NCI-H2029 (cell line): ENCODE data around the gene SNRNP200.
A peak's percentile ranks its signal among the peaks of the same experiment; 100 is the strongest.

Experiments
- DNase-seq: peaks from one replicate; lab custom pipeline; 2025; lab: John Stamatoyannopoulos, UW

The SNRNP200 gene

DNA sequence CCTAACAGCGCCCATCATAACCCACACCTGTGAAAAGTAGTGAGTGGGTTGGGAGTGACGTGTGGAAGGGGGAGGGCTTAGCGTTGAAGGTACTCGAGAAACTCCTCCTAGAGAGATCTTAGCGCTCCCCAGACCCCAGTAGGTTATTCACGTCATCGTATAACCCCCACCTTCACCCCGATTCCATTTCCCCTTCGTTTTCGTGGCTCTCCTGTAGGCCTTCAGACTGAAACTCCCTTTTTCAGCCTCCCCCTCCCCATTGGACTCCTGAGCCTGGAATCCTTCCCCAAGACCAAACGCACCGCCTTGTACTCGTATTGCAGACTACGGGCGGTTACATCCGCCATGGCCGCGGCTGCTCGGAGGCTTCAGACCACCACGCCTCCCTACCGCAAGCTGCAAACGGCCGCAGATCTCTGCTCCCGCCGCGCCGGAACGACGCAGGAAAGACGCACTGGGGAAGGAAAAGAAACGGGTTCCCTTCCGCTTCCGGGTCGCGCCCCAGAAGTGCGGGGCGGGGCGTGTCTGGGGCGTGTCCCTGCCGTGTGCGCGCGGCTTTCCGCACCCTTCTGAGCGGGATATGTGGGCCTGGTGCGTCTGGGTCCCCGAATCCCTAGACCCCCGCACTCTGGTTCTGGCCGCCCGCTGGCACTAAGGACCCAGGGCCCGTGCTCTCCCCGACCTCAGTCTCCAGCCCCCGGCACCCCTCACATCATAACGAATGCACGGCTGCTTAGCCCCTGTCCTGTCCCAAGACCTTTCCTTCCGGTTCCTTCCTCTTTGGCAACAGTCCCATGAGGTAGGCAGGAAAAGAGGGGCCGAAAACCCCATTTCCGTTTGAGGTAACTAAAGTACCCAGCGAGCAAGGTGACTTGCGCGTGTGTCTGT, at the start of gene SNRNP200:
SNRNP200 (minus strand) TSS at position 456 of the 888 bp plus-strand sequence; CDS start at position 347, 109 bp downstream.
- DNase-seq: peak; percentile 80

DNA sequence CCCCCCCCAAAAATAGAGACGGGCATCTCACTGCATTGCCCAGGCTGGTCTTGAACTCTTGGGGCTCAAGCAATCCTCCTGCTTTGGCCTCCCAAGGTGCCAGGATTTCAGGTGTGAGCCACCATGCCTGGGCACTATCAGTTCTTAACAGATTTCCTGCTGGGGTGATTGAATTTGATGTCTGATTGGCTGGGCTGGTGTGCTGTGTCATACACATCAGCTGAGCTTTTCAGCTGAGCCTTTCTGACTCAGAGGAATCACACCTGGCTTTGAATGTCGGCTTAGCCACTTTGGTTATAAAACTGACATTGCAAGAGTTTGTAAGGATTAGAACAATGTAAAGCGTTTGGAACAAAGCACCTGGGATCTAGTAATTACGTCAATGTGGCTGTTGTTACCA, 49.1 kb upstream of the SNRNP200 start:
- no peak for DNase-seq

DNA sequence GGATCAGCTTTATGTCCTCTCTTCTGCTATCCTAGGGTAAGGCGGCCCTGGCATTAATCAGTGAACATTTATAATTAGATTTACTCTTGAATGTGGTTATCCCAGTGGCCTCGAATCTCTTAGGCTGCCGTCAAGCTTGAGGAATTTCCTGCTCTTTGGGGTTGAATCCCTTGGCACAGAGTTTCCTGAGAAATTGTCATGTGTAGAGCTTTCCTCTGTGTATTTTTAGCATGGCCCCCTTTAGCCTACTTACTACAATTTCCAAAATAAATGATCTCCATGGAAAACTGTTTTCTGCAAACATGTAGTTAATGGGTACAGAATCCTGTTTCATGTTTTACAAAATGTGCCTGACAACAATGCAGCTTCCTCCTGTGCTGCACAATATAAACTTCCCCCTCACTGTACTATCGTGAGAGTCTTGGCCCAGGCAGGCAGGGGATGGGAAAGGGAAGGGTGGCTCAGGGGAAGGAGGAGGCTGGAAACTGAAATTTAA, 48.3 kb upstream of the SNRNP200 start:
- no peak for DNase-seq

DNA sequence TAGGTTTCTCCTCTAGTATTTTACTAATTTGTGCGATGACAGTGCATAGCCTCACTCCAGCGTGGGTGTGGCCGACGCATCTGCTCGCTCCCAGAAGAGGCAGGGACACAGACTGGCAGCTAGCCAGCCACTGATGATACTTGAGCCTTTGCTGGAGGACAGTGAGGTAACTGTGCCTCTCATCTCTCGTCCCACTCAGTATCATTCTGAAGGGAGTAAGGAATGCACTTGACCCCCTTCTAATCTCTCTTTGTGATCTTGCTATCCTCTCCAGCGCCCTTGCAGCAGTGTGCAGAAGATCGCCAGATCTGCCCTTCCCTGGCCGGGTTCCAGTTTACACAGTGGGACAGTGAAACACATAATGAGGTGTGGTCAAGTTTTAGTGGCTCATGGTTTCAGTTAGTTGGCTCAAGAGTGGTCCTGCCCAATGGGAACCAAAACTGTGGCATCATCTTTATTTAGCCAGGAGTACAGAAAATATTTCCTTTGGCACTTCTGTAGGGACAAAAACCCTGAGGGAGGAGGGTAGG, 47.8 kb upstream of the SNRNP200 start:
- peak; percentile 96 for DNase-seq

DNA sequence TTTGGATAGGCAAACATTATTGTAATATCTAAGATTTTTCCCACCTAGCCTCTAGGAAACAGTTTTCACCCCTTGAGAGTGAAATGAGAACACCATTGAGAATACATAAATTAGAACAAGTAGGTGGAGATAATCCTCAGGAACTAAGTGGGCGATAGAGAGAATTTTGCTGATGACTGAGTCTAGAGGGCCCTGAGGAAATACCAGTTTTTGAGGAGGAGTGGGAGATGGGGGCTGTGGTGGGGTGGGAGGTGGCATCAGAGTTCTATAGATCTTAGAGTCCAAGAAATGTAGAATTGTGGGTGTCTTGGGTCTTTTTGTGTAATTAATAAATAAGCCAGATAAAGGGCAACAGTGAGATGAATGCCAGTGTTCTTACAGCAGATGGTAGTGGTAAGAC, 42.0 kb upstream of the SNRNP200 start:
- DNase-seq: no peak

DNA sequence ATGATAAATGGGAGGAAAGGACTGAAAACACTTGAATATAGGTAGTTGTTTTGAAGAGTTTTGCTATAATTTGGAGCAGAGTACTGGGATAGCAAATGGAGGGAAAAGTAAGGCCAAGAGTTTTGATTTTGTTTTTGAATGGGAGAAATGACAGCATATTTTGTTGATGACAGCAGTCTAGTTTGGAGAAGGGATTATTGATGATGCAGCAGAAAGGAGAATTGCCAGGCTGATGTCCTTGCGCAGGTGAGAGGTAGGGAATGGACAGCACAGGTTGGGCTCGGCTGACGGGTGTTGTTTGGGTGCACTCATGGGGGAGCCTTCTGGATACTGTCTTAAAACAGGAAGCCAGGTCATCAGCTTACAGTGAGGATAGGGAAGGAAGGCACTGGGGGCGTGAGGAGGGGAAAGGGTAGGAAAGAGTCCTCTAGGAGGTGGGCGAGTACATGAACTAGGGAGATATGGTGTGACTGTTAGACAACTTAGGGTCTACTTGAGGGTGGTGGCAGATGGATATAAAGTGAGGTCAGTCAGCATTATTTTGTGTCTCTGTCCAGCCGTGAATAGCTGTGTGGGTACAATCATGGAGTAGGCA, 40.6 kb upstream of the SNRNP200 start:
- DNase-seq: no peak

DNA sequence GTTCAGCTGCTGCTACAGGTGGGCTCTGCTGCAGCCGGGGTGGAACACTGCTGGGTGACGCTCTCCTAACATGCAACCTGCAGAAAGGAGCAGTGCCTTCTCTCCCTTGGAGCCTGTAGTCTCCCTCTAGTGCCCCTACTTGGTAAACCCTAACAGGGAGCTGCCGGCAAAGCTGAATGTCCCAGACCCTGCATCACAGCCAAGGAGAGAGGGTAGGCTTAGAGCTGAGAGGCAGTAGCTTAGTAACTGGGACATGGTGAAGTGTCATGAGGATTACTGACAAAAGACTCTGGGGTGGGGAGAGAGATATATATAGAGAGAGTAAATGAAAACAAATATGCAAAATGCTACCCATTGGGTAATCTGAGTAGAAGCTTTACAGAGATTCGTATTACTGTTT, 40.1 kb upstream of the SNRNP200 start:
- DNase-seq: no peak

DNA sequence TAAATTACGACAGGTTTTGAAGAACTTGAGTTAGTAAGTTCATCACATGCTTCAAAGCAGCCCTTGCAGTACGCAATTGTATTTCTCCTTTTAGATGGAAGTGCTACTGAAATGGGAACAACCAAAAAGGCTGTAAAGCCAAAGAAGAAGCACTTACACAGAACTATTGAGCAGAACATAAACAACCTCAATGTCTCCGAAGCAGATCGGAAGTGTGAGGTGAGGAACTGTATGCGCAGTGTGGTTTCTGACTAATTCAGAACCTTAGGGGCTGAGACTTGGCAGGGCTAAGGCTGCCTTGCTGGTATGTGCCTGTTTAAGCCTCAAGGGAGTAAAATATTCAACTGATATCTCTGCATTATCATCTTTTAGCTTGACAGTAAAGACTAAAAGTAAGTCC, 38.7 kb upstream of the SNRNP200 start:
- DNase-seq: no peak

DNA sequence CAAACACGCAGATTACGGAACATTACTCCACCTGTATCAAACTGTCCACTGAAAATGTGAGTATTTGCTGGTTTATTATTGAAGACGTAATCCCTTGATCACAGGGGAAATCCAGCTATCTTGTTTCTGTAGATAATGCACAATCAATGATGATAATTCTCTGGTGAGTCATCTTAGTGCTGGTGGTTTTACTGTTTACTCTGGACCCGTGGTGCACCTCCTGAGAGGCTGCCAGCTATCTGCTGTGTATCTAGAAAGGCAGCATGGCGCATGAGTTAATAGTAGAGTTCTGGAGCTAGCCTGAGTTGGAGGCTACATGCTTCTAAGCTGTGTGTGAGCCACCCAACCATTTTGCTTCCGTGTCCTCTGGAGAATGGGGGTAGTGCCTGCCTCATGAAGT, 36.7 kb upstream of the SNRNP200 start:
- DNase-seq: no peak

DNA sequence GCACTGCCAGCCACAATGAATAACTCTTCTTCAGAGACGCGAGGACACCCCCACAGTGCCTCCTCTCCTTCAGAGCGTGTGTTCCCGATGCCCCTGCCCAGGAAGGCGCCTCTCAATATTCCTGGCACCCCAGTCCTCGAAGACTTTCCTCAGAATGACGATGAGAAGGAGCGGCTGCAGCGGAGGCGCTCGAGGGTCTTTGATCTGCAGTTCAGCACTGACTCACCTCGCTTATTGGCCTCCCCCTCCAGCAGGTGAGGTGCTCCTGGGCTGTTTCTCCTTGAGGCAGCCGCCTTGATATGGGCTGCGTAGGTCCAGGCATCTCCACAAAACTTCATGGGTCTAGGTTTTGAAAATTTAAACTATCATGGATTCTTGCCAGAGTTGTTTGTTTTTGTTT, 36.3 kb upstream of the SNRNP200 start:
- no peak for DNase-seq

DNA sequence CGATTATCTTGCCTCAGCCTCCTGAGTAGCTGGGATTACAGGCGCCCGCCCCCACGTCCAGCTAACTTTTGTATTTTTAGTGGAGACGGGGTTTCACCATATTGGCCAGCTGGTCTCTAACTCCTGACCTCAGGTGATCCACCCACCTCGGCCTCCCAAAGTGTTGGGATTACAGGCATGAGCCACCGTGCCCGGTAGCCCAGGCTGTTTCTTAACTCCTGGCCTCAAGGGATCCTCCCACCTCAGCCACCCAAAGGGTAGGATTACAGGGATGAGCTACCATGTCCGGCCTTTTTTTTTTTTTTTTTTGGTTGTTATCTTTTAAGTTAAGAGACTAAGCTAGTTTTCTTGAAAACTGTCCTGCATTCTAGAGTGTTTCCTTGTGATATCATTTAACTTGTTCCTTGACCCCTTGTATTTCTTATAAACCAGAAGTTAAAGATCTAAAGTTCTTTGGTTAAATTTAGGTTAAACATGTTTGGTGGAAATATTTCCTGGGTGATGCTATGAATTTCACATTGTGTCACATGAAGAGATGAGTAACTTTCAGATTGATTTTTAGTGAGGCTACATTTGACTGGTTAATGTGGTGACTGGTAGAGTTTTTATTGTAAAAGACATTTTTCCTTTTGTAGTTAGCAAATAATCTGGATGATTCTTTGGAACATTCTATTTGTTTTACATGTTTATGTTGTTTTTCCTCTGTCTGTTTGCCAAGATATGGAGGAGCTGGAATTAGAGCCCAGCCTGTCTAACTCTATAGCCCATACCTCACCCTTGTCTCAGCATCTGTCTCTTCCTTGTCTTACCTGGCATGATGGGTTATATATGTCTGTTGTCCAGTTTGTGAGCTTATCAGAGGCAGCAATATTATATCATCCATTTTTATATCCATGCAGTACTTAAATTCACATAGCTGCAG, 35.4 kb upstream of the SNRNP200 start:
- no peak for DNase-seq

DNA sequence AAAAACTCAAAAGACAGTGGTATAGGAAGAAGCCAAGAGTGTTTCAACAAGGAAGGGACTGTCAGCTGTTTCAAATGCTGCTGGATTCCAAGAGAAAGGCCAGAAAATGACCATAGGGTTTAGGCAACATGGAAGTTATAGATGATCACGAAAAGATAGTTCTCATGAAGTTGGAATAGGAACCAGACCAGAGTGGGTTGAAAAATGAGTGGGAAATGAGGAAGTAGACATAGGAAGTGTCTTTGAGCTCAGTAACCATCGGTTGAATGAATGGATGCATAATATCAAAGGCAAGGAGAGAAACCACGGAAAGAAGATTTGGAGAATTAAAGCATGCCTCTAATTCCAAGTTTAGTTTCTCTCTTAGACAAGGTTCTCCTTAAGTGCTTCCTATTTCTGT, 31.5 kb upstream of the SNRNP200 start:
- DNase-seq: no peak

DNA sequence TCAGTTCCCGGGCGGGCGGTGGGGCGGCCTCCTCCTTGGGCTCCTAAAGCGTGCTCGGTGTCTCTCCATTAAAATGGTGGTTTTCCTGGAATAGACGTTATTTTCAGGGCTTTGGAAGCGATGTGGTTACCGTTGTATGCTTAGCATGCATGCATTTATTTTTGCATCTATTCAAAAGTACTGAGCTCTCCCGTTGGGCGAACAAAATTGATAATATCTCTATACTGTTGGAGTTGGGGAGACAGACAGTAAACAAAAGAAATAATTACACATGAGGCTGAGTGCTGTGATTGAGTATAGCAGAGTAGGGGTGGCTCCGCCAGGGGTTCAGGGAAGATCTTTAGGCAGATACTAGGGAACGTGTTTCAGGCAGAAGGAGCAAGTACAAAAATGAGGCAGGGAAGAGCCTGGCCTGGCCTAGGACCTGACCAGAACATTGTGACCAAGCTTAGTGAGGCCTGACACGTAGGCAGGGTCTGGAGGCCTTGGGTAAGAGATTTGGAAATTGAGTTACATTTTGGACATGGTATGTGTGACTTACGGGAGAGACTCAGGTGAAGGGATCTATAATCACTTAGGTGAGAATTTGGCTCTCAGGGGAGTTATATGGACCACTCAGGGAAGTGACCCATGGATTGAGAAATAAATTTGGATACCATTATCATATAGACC, 30.9 kb upstream of the SNRNP200 start:
- DNase-seq: no peak

DNA sequence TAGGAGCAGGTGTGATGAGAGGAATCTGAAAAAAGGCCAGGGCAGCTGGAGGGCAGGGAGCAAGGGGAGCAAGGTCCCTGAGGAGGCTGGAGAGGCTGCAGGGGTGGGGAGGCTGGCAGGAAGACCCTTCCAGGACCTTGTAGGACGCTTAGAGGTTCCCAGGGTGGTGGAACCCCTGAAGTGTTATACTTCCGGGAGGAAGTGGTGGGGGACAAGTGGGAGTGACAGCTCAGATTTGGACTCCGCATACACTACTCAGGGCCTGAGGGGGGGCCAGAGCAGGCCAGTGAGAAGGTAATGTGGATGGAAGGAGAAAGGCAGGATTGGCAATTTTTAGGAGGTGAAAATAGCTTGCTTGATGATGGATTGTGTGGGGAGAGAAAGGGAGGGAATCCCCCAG, 28.4 kb upstream of the SNRNP200 start:
- DNase-seq: no peak

DNA sequence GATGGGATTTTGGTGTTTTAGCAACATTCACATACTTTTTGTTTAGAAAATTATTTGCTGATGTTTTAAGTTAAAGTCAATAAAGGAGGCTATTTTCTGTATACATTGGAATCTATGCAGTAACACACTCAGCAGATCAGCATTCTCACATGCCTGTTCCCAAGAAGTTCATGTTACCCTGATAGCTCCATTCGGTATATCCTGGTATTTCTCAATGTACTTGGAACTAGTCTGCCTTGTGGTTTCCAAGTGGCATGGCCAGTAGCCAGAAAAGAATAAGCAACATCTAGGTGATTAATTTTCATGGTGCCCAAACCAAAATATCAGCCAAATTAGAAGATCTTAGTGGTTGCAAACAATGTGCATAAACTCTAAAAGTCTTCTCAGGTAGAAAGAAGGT, 25.1 kb upstream of the SNRNP200 start:
- peak; percentile 41 for DNase-seq

DNA sequence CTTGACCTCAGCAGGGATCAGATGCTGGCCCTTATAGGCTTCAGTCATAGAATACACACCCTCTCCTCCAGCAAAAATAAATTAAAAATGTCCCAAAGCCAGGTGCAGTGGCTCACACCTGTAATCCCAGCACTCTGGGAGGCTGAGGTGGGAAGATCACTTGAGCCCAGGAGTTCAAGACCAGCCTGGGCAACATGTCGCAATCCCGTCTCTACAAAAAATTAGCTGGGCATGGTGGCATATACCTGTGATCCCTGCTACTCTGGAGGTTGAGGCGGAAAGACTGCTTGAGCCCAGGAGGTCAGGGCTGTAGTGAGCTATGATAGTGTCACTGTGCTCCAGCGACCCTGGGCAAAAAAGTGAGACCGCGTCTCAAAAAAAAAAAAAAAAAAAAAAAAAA, 24.5 kb upstream of the SNRNP200 start:
- DNase-seq: no peak

DNA sequence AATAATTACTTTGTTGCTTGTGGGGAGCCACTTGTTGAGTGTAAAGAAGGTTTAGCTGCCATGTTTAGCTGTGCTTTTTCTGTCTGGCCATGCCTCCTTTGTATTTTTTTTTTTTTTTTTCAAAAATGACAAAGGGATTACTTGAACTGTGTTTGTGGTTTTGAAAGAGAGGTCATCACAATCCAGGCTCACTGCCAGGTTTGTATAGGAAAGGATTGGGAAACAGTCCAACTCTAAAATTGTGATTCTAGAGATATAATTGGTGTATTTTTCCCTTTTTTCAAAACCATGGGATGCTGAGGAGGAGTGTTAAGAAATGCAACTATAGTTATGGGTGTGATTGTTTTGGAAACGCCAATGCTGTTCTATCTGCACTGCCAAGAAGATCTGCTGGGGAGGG, 24.1 kb upstream of the SNRNP200 start:
- peak; percentile 69 for DNase-seq

DNA sequence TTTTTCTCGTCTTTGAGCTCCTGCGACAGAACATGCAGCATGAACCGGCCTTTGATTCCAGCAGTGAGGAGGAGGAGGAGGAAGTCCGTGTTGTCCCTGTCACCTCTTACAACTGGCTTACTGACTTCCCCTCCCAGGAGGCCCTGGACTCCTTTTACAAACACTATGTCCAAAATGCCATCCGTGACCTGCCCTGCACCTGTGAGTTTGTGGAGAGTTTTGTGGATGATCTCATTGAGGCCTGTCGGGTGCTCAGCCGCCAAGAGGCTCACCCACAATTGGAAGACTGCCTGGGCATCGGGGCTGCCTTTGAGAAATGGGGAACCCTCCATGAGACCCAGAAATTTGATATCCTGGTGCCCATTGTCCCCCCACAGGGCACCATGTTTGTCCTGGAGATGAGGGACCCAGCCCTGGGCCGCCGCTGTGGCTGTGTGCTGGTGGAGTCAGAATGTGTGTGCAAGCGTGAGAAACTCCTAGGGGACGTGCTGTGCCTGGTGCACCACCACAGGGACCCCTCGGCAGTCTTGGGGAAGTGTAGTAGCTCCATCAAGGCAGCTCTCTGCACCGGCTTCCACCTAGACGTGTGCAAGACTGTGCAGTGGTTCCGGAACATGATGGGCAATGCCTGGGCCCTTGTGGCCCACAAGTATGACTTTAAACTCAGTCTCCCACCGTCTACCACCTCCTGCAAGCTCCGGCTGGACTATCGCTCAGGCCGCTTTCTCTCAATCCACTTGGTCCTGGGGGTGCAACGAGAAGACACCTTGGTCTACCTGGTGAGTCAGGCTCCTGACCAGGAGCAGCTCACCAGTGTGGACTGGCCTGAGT, 21.9 kb upstream of the SNRNP200 start:
- no peak for DNase-seq

DNA sequence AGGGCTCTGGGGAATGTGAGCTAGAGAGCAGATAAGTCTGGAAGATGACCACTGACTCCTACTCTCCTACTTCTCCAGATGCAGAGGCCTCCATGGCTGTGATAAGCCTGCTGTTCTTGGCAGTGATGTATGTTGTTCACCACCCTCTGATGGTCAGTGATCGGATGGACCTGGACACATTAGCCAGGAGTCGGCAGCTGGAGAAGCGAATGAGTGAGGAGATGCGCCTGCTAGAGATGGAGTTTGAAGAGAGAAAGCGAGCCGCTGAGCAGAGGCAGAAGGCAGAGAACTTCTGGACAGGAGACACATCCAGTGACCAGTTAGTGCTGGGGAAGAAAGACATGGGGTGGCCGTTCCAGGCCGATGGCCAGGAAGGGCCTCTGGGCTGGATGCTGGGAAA, 21.2 kb upstream of the SNRNP200 start:
- DNase-seq: no peak

DNA sequence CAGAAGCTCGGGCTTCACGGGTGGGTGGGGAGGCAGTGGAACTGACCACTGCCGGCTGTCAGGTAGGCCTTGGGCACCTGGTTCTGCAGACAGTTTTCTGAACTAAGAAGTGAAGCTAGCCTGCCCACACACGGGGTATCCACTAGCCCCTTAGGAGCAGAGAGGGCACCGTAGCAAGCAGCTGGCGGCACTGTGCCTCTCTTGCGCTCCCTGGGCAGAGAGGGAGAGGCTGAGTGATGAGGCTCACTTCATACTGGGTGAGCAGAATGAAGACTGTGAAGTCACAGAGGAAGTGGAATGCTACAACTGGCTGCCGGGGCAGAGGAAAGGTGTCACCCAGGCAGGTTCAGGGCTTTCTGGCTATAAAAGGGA, 20.5 kb upstream of the SNRNP200 start:
- no peak for DNase-seq
